ENCODE data around the gene SWSAP1. TPM values are rescaled to one million over a fixed set of nuclear protein-coding genes. Genes with fewer than 3 reads are reported as not detected.
A peak's percentile ranks its signal among the peaks of the same experiment; 100 is the strongest.

Gene SWSAP1
- total and polyA plus RNA-seq, 2 experiments from 2014 or later, result 2.1 to 7.5 TPM

DNA sequence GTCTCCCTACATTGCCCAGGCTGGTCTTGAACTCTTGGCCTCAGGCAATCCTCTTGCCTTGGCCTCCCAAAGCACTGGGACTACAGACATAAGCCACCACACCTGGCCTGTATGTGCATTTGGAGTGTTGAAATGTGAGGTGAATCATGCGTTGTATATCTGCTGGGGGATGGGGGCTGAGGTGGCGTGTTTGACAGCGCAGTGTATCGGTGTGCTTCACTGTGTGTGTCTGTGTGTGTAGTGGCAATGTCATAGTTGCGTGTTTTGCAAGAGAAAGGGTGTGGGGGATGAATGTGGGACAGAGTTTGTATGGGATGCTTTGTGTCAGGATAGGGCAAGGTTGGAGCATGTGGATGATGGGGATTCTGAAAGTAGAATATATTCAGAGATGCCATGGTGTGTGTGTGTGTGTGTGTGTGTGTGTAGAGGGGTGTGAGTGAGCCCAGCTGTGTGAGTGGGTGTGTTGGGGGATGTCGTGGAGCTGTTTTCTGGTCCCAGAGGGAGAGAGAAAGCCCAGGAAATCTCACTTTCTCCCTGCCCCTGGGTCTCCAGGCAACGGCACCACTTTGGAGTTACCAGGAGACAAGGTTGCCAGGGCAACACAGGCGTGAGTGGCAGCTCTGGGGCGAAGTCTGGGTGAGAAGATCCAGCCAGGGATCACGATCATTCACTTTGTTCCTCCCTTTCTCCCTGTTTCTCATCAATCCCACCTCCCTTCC lies 1.1 kb upstream of the SWSAP1 start:
- H3K36me3 ChIP-seq, result no peaks in the 10 kb centered on the region
- H3K4me3 ChIP-seq, result no peak overlapping the region
- peak; percentile 53 to 89 for DNase-seq (ENCODE audit: low read depth in 1 of 2, low spot score in 1 of 2)
- no peak for TF ChIP-seq CTCF (IDR thresholded peaks at IDR 0.05; ENCODE audit: low read depth, low read length)
- no peaks in the 10 kb centered on the region for H3K9me3 ChIP-seq (ENCODE audit: low read depth)
- peak overlapping the region; percentile 94 for H3K27ac ChIP-seq
- no peaks in the 10 kb centered on the region for H3K27me3 ChIP-seq
- H3K4me1 ChIP-seq (ENCODE audit: low read depth), result peaks cover 6% of the 10 kb centered on the region

DNA sequence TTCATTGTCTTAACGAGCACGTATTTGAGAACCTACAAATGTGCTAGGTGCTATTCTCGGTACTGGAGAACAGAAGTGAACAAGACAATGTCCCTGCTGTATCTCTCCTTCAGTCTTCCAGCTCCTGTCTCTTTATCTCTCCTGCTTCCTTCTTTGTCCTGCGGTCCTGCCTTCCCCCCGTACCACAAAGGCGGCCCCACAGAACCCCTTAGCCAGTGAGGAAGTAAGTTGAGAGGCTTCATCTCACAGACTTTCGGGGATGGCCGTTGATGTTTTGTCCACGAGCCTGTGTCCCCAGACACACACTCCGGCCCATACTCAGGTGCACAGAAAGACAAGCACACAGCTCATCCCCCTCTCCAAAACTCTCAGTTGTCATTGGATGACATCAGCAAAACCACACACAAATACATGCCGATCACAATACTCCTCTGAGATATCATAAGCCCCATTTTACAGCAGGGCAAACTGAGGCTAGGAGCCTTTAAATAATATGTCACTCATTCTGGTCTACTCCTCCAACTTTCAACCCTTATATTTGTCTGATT lies 507 bp upstream of the SWSAP1 start:
- no peak for TF ChIP-seq CTCF (IDR thresholded peaks at IDR 0.05; ENCODE audit: low read depth, low read length)
- peaks cover 6% of the 10 kb centered on the region for H3K4me1 ChIP-seq (ENCODE audit: low read depth)
- no peaks in the 10 kb centered on the region for H3K27me3 ChIP-seq
- DNase-seq (ENCODE audit: low read depth in 1 of 2, low spot score in 1 of 2), result no peak
- H3K9me3 ChIP-seq (ENCODE audit: low read depth), result no peaks in the 10 kb centered on the region
- H3K27ac ChIP-seq, result peak overlapping the region; percentile 94
- no peaks in the 10 kb centered on the region for H3K36me3 ChIP-seq
- peak overlapping the region; percentile 53 for H3K4me3 ChIP-seq

DNA sequence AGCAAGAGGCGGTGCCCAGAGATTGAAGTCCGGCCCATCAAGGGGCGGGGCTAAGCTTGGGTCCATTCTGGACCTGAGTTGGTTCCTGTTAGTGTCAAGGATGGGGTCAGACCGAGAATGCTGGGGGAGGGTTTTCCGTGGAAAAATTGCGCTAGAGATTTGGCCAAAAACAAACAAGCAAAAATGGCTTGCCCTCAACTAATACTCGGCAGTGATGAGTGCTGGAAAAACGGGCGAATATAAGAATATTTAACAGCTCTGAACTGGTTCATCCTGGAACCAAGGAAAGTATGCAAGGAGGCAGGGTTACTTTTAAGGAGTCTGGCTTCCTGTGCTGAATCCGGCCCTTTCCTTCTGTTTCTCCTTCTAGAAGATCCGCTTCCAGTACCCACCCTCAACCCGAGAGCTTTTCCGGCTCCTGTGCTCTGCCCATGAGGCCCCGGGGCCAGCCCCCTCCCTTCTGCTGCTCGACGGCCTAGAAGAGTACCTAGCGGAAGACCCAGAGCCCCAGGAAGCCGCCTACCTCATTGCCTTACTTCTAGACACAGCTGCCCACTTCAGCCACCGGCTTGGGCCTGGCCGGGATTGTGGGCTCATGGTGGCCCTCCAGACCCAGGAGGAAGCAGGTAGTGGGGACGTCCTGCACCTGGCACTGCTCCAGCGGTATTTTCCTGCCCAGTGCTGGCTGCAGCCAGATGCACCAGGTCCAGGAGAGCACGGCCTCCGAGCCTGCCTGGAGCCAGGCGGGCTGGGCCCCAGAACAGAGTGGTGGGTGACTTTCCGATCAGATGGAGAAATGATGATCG lies 880 bp downstream of the SWSAP1 start:
- Histone ChIP-seq H3K27me3 (no peaks in the 10 kb centered on the region), H3K4me1 (ENCODE audit: low read depth) (peaks cover 6% of the 10 kb centered on the region), H3K4me3 (peak overlapping the region; percentile 19), H3K9me3 (ENCODE audit: low read depth) (no peaks in the 10 kb centered on the region), H3K27ac (peak overlapping the region; percentile 69), H3K36me3 (no peaks in the 10 kb centered on the region)
- DNase-seq (ENCODE audit: low read depth in 1 of 2, low spot score in 1 of 2), result peak in 1 of 2 donors; percentile 53
- no peak for TF ChIP-seq CTCF (IDR thresholded peaks at IDR 0.05; ENCODE audit: low read depth, low read length)

- TF ChIP-seq CTCF (IDR thresholded peaks at IDR 0.05; ENCODE audit: low read depth, low read length), result no peak
These were observed 2.8 kb downstream of the SWSAP1 start for GRCh38 chr19:11377237-11377636.

GRCh38 chr19:11377756-11378155 lies 3.3 kb downstream of the SWSAP1 start:
- Histone ChIP-seq H3K4me3 (no peak overlapping the region), H3K27ac (no peak overlapping the region), H3K36me3 (no peaks in the 10 kb centered on the region), H3K27me3 (no peaks in the 10 kb centered on the region), H3K9me3 (ENCODE audit: low read depth) (no peaks in the 10 kb centered on the region), H3K4me1 (ENCODE audit: low read depth) (peaks cover 6% of the 10 kb centered on the region)
- TF ChIP-seq CTCF (IDR thresholded peaks at IDR 0.05; ENCODE audit: low read depth, low read length), result no peak
- no peak for DNase-seq (ENCODE audit: low read depth in 1 of 2, low spot score in 1 of 2)

More at GRCh38 chr19:11377237-11377636, 2.8 kb downstream of the SWSAP1 start:
- Histone ChIP-seq H3K27me3 (no peaks in the 10 kb centered on the region), H3K4me3 (no peak overlapping the region), H3K4me1 (ENCODE audit: low read depth) (peaks cover 6% of the 10 kb centered on the region), H3K36me3 (no peaks in the 10 kb centered on the region), H3K27ac (no peak overlapping the region), H3K9me3 (ENCODE audit: low read depth) (no peaks in the 10 kb centered on the region)
- peak in 1 of 2 donors; percentile 85 for DNase-seq (ENCODE audit: low read depth in 1 of 2, low spot score in 1 of 2)
